ENCODE measurements around the gene BHLHE41.

BHLHE41 gene

DNA sequence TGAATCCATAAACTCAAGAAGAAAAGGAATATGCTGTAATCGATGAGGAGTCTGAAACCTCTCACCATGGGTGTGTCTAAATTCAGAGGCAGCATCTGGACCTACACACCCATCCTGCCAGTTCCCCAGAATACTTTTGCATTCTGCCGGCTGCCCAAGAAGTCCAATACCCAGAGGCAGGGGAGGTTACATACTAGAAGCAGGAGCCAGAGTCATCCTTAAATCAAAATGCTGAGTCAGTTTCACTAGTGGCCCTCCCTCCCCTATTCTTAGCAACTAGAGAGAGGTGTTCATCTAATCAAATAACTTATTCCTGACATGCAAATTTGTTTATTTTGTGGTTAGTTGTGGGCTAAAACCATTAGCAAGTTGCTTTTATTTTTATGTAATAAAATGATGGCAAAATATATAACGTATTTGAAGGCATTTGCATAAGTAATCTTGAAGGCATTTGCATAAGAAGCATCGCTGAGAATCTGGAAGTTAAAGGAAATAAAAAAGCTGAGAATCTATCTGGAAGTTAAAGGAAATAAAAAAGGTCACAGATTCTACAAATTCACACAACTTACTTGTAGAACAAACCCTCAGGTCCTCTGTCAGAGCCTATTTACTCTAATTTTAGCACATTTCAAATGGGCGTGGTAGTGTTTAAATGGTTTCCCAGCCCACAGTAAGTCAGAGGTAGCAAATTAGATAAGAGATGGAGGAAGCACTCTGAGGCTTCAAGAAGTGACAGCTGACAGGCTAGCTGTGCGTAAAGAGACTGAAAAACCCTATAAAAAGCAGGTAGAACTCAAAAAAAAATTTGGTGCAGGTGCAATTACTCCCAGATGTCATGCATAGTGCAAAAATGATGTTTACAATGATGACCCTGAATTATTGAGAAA lies 7.8 kb downstream of the BHLHE41 start:
- no peak for DNase-seq (ENCODE audit: low read depth, low spot score)

DNA sequence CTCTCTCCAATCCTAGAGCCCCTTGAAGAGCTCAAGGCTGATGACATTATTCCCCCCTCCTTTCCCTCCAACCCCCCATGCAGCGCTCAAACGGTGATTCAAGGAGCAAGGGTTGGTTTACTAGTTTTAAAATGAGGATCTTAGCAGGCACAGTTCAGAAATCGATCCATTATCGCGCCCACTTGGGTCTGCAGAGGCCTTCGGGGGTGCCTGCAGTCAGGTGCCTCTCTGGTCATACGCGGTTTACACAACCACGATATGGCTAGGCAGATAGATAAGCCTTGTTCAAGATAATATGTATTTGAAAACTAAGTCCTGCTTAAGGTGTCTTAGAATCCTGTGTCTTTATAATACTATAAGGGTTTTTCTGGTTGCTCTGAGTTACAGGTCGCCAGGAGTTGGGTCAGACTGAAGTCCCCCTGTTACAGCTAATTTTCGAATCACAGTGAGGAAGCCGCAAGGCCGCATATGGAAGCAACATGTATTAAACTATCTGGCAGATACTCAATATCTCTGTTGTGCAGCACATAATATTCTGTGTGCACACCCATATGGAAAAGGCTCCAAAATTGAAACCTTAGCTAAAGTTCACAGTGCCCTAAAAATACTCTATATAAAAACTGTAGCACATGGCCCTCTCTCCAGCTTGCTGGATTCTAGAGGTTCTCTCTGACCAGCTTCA lies 10.0 kb downstream of the BHLHE41 start:
- H3K27ac ChIP-seq, result peak overlapping the region; percentile 67

More for the DNA sequence above, 7.8 kb downstream of the BHLHE41 start:
- H3K27ac ChIP-seq, result no peak overlapping the region

DNA sequence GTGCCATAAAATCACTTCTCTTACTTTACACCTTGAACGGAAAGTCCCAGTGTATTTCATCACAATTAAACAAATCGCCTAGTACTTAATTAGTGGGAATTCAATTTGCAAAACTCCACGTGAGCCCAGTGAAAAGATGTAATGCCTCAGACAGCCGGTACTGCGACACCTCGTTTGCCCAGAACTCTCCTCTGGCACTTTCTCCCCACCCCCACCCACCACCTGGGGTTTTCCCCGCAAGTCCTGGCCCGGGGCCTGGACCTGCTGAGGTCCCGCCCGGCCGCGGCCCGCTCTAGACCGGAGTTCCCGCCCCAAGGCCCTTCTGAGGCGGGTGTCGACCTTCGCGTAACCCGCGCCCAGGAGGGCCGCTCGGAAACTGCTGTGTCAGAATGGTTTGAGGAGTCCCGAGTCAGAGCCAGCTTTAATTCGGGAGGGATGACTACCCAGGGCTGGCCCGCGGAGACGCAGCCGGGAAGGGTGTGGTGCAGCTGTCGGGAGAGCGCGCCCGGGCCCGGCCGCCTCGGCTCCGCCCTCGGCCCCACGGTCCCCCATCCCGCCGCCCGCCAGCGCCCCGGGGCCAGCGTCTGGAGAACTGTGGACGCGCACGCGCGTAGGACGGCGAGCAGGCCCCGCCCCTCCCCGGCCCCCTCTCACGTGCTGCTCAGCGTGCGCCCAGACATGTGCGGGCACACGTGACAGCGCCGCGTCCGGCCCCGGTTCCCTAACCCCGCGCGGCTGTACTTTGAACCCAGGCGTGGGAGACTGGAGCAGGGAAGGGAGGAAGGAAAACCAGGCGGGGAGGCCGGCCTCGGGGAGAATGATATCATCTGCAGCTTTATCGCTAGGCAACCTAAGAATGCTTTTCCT lies 10.8 kb downstream of the BHLHE41 start:
- H3K27ac ChIP-seq, result peak overlapping the region; percentile 67
- peak; percentile 53 for DNase-seq (ENCODE audit: low read depth, low spot score)

More for the DNA sequence above, 10.0 kb downstream of the BHLHE41 start:
- no peak for DNase-seq (ENCODE audit: low read depth, low spot score)

DNA sequence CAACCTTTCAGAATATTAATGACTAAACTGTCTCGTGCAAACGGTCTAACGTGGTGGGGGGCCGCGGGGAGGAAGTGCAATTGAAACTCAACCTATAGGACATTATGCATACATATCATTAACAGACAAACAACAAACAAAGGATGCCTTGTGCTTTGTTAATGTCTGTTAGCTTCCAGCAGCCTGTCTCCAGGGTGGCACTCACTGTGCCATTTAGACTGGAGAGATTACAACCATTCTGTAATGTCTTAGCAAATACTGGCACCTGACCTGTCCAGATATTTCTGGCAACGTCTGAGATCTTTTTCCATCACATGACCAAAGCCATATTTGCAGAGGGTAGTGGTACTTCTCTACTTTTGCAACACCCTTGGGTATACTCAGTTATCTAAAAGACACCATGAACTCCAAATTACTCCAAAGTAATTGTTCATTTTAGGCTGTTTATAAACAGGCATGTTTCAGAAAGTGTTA lies 11.6 kb downstream of the BHLHE41 start:
- H3K27ac ChIP-seq, result no peak overlapping the region
- DNase-seq (ENCODE audit: low read depth, low spot score), result no peak

DNA sequence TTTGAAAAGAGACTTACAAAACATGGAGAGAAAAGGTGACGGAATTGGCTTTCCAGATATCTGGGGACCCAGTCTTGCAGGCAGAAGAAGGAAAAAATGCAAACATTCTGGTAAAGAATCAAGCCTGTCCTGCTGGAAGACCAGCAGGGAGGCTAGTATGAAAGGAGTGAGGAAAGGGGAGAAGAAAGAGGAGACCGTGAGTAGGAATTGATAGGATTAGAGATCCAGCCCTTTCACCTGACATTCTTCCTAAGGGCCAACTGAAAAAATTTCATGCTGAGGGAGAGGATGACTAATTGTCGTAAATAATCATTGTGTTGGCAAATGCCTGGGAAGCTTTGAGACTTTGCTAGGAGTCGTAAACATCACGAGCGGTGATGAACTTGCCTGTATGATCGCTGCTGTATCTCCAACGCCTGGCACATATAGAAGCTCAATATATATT lies 12.1 kb downstream of the BHLHE41 start:
- no peak for DNase-seq (ENCODE audit: low read depth, low spot score)
- no peak overlapping the region for H3K27ac ChIP-seq

DNA sequence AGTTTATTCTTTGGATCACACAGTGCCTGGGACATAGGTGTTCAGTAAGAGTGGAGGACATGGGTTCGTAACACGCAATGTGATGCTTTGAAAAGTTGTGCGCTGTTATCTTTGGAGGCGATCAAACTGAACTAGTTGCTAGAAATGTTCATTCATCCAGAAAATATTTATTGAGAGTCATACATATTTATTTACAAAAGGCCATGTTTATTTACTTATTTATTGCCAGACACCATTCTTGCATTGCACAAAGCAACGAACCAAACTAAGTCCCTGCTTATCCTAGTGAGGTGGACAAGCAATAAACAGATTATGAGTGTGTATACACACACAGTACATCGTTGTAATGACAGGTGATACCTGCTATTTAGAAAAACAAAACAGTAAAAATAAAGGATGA lies 12.6 kb downstream of the BHLHE41 start:
- no peak overlapping the region for H3K27ac ChIP-seq
- no peak for DNase-seq (ENCODE audit: low read depth, low spot score)

DNA sequence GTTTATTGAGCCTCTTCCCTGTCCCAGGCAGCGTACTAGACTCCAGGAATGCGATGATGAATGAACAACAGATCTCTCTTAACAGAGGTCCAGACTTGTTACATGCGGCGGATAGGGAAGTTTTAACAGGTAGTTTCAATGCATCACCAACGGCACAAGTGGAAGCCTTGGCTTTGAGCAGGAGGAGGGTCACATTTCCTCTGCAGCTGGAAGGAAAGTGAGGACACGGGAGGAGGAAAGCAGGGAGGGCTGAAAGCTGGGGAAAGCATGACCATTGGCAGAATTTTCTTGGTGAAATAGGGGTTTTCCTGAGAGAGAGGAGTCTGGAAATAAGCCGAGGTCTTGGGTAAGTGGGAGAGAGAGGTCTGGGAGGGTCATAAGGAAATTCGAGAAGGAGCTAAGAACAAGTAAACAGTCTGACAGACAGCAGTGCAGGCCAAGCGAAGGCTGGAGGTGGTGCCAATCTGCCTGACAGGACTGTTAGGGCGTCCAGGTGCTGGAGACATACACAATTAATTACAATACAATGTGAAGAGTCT lies 15.4 kb downstream of the BHLHE41 start:
- DNase-seq (ENCODE audit: low read depth, low spot score), result no peak

DNA sequence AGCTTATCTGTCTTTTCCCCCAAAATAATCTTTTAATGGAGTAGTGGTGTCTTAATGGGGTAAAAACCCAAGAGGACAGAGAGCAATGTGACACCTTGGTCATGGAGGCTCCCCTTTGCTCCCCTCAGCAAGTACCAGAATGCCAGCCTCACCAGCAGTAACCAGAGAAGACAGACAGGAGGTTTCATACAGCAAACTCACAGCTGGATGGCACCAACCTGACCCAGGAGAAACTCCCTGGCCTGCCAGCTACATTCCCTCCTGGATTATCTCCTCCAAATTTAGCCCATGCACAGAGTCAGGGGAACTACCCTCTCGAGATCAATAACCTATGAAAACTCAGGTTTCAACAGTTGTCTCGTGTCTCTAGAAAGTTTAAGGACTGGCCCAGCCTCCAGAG lies 15.9 kb downstream of the BHLHE41 start:
- no peak for DNase-seq (ENCODE audit: low read depth, low spot score)
- no peak overlapping the region for H3K27ac ChIP-seq

More for the DNA sequence above, 15.4 kb downstream of the BHLHE41 start:
- H3K27ac ChIP-seq, result no peak overlapping the region

DNA sequence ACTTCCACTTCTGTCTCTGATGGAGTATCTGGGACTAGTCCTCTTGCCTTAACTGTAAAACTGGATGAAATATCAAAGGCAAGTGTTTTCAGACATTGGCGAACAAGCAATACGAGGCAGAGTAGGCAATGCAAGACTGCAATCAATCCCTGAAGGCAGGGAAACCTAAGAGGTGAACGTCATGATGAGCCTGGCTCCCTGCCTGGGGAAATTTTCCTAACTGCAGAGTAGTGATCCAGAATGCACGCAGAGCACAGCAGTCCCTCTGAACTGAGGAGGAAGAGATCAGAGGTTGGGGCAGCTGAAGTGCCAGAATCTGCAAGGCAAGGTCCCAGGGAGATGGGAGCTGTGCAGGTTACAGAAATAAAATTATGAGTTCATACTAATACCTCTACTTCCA lies 18.5 kb downstream of the BHLHE41 start:
- no peak overlapping the region for H3K27ac ChIP-seq
- no peak for DNase-seq (ENCODE audit: low read depth, low spot score)

DNA sequence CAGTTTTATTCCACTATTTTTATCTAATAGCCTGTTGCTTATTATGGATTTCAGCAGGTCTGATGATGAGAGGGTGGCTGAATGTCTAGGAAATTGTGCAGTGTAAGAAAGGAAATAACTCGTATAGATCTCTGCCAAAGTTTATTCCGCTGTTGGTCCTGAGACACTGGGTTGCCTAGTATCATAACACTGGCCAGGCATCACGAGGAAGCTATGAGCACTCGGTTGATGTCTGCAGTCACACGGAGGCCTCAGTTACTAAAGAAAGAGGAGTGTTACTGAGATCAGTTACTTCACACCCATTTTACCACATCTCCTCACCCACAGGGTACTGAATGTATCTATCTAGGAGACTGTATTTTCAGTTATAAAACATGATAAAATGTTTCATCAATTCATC lies 21.9 kb downstream of the BHLHE41 start:
- no peak for DNase-seq (ENCODE audit: low read depth, low spot score)

DNA sequence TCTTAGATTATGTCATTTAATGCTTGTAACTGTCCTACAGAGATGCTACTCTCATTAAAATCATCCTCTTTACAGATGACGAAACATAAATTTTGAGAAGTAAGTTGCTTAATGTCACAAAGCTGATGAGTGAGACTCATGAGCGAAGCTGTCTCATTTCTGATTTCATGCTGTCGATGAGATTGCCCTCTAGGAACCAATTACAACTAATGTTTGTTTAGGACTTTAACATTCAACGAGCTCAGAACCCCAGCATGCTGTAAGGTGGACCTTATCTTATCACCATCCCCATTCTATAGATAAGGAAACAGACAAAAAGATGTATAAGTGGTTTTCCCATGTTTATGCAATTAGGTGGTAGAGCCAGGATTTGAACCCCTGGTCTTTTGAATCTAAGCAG lies 23.1 kb downstream of the BHLHE41 start:
- DNase-seq (ENCODE audit: low read depth, low spot score), result no peak
- no peak overlapping the region for H3K27ac ChIP-seq

More for the DNA sequence above, 21.9 kb downstream of the BHLHE41 start:
- H3K27ac ChIP-seq, result no peak overlapping the region

DNA sequence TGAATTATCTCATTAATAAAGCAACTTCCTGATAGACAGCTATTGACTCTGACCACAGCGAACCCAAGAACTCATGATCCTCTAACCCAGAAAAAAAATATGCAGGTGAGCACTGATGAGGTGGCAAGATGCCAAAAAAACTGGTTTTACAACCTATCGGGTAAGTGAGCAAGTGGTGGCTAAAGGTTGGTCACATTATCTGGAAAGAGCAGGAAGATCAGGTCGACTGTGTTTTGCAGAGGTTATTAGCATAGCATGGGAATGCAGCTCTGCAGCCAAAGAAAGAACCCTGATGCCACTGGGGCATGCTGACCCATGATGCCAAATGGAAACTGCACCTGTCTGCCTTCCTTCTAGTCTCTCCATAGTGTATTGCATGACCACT lies 23.5 kb downstream of the BHLHE41 start:
- DNase-seq (ENCODE audit: low read depth, low spot score), result peak; percentile 81
- no peak overlapping the region for H3K27ac ChIP-seq

DNA sequence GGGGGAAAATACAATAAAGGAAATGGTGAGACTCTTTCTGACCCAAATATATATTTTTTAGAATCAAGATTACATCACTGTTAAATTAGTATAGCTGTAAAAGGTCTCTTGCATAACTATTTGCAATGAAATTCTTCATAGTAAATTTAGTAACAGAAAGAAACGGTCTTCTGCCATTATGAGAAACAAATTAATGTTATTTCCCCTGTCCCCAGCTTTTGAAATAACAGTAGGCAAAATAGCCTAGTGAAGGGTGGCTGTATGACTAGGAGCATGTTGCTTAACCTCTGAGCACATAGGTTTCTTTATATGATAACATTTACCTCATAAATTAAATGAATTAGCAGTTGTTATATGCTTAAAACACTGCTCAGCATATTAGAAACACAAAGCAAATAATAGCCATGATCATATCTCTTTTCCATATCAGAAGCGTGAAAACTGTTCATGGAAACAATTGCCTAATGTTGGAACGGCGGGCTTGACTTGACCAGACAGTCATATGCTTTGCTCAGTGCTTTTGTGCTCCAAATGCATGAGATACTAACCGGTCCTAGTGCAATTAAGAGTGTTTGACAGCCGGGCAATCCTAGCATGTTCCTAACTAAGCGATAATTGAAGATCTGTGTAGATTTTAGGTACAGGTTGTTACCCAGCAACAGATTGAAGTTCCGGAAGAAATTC lies 24.0 kb downstream of the BHLHE41 start:
- no peak for DNase-seq (ENCODE audit: low read depth, low spot score)
- H3K27ac ChIP-seq, result no peak overlapping the region

DNA sequence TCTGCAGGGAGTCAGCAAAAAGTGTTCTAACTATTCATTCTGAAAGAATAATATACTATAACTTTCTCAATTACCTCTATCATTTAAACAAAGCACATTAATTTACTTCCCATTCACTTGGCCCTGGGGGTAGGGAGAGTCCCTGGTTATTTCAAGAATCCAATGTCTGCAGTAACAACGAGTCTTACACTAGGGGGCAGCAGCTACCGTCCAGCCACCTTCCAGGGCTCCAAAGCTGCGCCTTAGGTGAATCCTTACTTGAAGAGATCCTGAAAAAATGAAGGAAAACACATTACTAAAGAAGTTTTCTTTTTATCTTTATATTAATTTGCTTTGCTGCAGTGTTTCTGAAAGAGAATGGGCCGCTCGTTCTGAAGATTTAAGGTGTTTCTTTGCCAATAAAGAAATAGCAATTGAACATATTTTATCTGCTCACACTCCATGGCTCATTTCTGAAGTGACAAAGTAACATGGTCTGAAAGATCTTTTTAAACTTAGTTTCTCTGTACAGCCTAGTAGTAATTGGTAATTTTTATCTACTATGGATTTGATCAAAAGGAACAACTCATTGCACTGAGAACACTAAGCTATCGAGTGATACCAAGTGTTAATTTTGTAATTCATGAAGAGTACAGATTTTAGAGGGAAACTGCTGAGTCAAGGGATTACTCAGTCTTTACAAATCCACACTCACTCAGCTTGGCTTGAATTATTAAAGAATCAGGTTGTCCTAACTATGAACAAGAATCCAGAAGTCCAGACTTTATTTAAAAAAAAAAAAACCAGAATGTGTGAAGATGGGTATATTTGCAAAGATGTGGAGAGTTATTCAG lies 27.6 kb downstream of the BHLHE41 start:
- H3K27ac ChIP-seq, result no peak overlapping the region
- DNase-seq (ENCODE audit: low read depth, low spot score), result no peak

DNA sequence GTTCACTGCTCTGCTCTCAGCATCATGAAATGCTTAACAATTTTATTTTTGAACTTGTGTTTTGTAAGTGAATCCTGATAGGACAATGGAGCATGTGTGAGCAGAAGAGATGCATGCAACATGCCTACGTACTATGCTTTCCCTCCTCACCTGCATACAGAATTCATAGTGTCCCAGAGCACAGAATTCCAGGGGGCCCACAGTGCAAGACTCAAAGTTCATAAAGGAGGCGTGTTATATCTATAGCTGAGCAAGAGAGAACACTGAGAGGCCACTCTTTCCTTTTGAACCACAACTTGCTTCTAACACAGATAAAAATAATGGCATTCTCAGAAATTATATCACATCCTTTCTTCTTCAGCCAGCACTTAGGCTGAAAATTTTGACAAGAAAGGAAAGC lies 28.8 kb downstream of the BHLHE41 start:
- H3K27ac ChIP-seq, result no peak overlapping the region
- no peak for DNase-seq (ENCODE audit: low read depth, low spot score)

DNA sequence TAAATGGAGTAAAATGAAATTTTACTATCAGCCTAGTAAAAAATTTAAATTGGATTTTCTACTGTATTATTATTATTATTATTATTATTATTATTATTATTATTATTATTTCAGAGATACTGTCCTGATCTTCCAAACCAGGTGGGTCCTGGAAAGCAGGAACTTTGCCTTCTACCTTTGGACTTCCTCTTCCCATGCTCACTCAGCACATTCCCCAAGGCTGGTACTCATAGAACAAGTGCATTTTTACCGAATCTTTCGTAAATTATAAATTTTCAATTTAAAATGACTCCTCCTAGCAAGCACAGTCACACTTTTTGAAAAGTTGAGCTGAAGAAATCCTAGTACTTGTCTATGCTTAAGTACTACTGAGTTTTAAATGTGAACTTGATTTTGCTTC lies 29.7 kb downstream of the BHLHE41 start:
- H3K27ac ChIP-seq, result no peak overlapping the region
- DNase-seq (ENCODE audit: low read depth, low spot score), result no peak

DNA sequence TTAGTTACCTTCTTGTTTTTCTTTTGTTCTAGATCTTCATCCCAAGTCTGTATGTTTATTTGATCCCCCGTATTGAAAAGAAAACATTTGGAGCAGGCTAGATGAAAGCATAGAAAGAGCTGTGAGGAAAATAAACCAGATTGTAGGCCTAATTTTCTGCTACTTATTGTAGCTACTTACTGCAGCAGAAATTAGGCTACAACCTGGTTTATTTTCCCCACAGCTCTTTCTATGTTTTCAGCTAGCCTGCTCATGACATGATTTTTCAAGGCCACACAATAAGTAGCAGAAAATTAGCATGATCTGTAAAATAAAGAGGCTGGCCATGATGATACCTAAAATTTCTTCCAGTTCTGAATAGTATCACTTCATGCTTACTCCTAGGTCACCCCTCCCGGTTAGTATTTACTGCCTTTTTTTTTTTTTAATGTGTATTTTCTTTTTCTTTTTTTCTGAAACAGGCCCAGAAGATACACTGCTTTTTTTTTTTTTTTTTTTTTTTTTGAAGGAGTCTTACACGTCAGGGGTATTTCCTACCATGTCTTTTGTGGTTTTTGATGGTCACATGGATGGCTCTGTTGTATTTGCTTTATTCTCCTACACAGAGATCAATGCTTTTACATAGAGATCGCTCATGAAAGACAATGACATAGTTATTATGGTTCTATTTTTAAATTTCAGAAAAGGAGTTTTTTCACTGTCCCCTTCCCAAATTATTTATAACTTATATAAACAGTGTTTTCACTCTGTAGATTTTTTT lies 32.3 kb downstream of the BHLHE41 start:
- H3K27ac ChIP-seq, result no peak overlapping the region
- DNase-seq (ENCODE audit: low read depth, low spot score), result no peak

DNA sequence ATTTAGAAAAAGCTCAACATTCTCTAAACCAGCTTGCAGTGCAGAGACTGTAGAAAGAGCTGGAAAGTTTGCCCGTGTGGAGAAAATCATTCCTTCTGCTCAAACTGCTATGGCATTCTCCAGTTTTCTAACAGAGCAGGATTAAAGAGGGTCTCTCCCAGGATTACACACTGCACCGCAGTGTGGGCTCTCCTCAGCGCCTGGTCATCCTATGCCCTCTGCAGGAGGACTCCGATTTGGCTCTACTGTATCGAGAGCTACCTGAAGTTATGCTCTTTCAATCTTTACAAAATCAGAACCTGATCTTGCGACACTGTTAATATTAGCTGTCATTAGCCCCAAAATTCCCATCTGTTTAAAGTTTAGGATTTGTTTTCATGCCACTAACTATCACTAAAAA lies 33.0 kb downstream of the BHLHE41 start:
- no peak overlapping the region for H3K27ac ChIP-seq
- no peak for DNase-seq (ENCODE audit: low read depth, low spot score)

Data from epithelial cell of prostate (primary cell).